ENCODE data around the gene TEAD4. TPM values are rescaled to one million over a fixed set of nuclear protein-coding genes. Genes with fewer than 3 reads are reported as not detected.
A peak's percentile ranks its signal among the peaks of the same experiment; 100 is the strongest.

TEAD4 gene
- total RNA-seq, 1 donor = 14.6 TPM

DNA sequence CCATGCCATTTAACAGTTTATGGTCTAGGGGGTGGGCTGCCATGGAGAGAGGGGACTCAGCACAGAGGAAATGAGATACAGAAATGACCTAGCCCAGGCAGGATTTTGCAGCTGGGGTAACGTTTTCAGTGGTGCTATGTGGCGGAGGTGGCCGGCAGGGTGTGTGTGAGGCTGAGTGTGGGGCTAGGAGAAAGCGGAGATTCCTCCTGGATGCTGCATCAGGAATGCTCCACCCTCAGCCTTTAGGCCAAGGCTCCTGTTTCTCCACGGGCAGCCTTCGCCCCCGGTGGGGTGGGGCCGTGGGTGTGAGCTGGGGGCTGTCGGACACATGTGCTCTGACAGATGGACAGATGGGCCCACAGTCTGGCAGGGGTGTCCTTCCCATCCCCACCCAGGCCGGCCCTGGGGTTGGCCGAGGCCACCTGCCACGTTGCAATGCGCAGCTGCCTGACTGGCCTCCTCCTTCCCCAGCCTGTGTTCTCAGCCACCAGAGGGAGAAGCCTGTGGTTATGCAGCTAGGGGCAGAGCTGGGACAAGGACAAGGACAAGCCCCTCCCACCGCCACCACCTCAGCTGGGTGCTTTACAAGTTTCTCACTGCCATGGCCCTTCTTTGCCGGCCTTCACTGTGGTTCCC lies 44.3 kb downstream of the TEAD4 start:
- TF ChIP-seq, protein P1, sequence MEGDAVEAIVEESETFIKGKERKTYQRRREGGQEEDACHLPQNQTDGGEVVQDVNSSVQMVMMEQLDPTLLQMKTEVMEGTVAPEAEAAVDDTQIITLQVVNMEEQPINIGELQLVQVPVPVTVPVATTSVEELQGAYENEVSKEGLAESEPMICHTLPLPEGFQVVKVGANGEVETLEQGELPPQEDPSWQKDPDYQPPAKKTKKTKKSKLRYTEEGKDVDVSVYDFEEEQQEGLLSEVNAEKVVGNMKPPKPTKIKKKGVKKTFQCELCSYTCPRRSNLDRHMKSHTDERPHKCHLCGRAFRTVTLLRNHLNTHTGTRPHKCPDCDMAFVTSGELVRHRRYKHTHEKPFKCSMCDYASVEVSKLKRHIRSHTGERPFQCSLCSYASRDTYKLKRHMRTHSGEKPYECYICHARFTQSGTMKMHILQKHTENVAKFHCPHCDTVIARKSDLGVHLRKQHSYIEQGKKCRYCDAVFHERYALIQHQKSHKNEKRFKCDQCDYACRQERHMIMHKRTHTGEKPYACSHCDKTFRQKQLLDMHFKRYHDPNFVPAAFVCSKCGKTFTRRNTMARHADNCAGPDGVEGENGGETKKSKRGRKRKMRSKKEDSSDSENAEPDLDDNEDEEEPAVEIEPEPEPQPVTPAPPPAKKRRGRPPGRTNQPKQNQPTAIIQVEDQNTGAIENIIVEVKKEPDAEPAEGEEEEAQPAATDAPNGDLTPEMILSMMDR (IDR thresholded peaks at IDR 0.05; ENCODE audit: insufficient read depth, low read length) = no peak
- H3K4me3 ChIP-seq (ENCODE audit: low read depth, low read length) = no peak overlapping the region
- no peak for DNase-seq (ENCODE audit: low read depth)

DNA sequence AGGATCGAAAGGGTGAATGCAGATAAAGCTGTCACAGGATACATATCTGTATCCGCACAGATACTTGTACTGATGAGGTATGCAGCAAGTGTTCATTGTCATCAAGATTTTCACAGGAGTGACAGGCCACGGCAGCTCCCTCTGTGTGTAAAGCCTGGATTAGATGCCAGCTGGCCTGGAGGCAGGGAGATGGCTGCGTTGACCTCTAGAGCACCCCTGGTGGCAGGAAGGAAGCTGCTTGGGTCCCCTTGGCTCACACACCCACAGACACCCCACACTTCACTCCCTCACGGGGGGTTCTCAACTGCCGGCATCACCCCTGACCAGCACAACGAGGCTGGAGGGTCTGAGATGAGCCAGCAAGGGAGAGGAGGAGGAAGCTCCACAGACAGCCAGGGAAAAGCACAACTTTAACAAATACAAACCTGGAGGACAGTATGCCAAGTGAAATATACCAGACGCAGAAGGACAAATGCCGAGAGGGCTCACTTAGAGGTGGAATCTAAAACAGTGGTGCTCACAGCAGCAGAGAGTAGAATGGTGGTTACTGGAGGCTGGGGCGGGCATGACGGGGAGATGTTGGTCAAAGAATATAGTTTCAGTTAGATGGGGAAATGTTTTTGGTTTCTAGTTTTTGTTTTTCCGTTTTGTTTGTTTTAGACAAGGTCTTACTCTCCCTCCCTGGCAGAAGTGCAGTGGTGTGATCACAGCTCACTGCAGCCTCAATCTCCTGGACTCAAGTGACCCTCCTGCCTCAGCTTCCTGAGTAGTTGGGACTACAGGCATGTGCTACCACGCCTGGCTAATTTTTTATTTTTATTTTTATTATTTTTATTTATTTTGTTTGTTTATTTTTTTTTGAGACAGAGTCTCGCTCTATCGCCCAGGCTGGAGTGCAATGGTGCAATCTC lies 45.7 kb downstream of the TEAD4 start:
- TF ChIP-seq, protein P1 (IDR thresholded peaks at IDR 0.05; ENCODE audit: insufficient read depth, low read length) = peak; percentile 20
- H3K4me3 ChIP-seq (ENCODE audit: low read depth, low read length) = no peak overlapping the region
- DNase-seq (ENCODE audit: low read depth) = no peak

GRCh38 chr12:3005736-3006135 lies 46.5 kb downstream of the TEAD4 start:
- no peak overlapping the region for H3K4me3 ChIP-seq (ENCODE audit: low read depth, low read length)
- DNase-seq (ENCODE audit: low read depth) = no peak
- TF ChIP-seq, protein P1 (IDR thresholded peaks at IDR 0.05; ENCODE audit: insufficient read depth, low read length) = no peak

GRCh38 chr12:3009780-3010179 lies 50.6 kb downstream of the TEAD4 start:
- no peak overlapping the region for H3K4me3 ChIP-seq (ENCODE audit: low read depth, low read length)
- DNase-seq (ENCODE audit: low read depth) = no peak
- TF ChIP-seq, protein P1 (IDR thresholded peaks at IDR 0.05; ENCODE audit: insufficient read depth, low read length) = no peak

DNA sequence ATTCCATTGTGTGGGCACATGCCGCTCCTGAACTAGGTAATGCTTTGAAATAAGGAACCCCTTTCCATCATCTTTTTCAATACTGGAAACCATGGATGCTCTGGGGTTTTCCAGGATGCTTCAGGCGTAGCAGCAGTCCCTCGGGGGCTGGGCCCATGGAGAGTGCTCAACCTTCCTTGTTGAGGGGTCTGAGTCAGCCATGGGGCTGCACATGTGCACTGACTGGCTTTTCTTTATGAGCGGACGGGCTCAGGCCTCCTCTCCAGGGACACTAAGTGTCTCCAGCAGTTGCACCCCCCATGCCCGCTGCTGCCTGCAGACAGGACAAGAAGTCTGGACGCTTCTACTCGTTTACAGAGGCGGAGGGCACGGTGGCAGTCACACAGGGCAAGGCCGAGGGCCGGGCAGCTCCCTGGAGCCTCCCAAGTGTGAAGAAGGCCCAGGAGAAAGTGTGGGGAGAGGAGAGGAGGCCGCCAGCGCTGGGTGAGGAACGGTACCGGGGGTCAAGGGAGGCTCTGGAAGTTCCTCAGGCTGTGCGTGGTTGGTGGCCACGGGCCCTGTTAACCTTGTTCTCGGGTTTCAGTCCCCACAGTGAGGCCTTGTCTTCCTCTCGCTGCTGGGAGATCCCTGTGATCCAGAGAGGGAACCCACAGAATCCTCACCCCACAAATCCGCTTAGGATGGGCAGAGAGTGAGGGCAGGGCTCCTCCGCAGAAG lies 51.2 kb downstream of the TEAD4 start:
- TF ChIP-seq, protein P1 (IDR thresholded peaks at IDR 0.05; ENCODE audit: insufficient read depth, low read length) = no peak
- no peak overlapping the region for H3K4me3 ChIP-seq (ENCODE audit: low read depth, low read length)
- no peak for DNase-seq (ENCODE audit: low read depth)

- H3K4me3 ChIP-seq (ENCODE audit: low read depth, low read length) = no peak overlapping the region
- no peak for DNase-seq (ENCODE audit: low read depth)
- TF ChIP-seq, protein P1 (IDR thresholded peaks at IDR 0.05; ENCODE audit: insufficient read depth, low read length) = no peak
Measured at GRCh38 chr12:3012786-3013185, 53.6 kb downstream of the TEAD4 start.

Measured in fibroblast of the aortic adventitia (primary cell).